ELF-1 (cell line): ENCODE results near the gene BBOF1.
"Not testable (repeated sequence)": the region's sequence is repeated elsewhere in the genome, so short reads cannot be mapped to it uniquely, and the experiment has no call there.

Experiments
- DNase-seq: peaks from one replicate; pipeline ENCODE4 v3.0.0-alpha.2; 2016; ENCODE audit warnings: low read depth, low spot score

The BBOF1 gene

DNA sequence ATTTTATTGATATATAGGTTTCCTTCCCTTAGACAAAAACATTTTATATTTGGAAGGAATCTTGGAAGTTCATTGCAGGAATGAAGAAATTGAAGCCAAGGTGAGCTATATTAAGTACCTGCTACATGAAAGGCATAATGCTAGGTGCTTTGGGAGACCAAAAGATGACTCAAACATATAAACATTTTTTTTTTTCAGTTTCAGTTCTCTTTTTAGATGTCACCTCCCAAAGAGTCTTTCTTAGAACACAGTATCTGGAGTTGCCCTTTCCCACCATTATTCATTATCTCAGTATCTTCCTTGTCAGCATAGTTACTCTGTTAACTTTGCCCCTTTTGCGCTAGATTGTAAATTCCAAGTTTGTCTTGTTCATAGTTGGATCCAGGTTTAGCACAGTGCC, 66.7 kb downstream of the BBOF1 start:
- no peak for DNase-seq

DNA sequence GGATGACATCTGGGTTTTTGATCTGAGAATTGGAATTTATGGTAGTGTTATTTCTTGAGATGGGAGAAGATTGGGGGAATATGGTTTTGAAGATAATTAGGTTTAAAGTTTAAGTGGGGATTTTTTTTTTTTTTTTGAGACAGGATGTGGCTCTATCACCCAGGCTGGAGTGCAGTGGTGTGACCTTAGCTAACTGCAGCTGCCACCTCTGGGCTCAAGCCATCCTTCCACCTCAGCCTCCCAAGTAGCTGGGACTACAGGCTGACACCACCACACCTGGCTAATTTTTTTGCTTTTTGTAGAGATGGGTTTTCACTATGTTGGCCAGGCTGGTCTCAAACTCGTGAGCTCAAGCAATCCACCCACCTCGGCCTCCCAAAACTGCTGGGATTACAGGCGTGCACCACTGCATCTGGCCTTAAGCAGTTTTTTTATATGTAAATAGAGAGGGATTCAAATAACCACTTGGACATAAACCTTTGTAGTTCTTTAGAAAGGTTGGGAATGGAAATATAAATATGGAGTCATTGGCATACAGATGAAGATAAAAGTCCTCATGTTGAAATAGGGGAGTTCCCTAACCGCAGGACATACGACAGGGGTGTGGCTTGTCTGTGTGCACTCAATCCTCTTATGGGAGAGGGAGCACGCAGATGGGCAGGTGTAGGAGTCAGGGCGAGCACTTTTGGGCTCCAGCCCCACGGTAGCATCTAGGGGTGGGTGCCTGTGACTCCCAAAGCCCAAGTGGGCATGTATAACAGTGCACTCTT, 70.3 kb downstream of the BBOF1 start:
- no peak for DNase-seq

DNA sequence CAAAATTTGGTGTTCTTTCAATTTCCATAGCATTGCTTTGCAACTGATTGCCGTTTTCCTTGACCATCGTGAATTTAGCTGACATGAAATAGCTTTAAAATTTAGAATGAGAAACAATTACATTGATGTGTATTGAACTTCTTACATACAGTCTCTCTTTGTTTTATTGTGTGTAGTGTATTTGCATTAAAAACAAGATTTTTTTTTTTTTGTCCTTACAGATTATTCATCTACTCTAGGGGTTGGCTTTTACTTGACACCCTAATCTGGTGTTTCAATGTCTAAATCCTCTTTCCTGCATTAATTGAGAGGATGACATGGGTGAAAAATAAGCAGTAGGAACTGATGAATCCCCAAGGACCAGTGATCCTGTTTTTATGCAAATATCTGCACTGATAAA, 86.2 kb downstream of the BBOF1 start:
- DNase-seq: no peak

GRCh38 chr14:74109369-74109768, 90.2 kb downstream of the BBOF1 start:
- no peak for DNase-seq

DNA sequence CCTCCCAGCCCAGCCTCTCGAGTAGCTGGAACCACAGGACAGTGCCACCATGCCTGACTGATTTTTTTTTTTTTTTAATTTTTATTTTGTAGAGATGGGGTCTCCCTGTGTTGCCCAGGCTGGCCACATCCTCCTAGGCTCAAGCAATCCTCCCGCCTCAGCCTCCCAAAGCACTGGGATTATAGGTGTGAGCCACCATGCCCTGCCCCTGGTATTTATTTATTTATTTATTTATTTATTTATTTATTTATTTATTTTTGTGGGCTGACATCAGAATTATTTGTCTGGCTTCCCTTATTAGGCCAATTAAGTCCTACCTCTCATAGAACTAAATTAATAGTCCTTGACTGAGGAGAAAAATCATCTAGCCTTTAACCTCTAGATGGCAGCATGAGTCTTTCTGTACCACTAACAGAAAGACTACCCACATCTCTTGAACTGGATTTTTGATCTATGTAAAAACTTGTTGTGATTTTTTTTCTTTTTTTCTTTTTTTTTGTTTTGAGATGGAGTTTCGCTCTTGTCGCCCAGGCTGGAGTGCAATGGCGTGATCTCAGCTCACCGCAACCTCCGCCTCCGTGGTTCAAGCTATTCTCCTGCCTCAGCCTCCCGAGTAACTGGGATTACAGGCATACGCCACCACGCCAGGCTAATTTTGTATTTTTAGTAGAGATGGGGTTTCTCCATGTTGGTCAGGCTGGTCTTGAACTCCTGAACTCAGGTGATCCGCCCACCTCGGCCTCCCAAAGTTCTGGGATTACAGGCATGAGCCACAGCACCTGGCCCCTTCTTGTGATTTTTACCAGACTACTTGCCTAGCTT, 92.5 kb downstream of the BBOF1 start:
- DNase-seq: not testable (repeated sequence)
